Right lobe of liver (tissue), 4 donors: ENCODE measurements around the gene BRD1.

Source experiments
- POLR2A ChIP-seq: fragments of 450-650 bp; IDR thresholded peaks from one replicate; pipeline ENCODE4 v1.6.1; 2017; ENCODE audit warnings: antibody characterized with exemption, mild to moderate bottlenecking
- TF ChIP-seq, protein P1 (sequence below), 4 donors: fragments of 200-600 bp in 3 of 4; fragments of 450-650 bp in 1 of 4; IDR thresholded peaks; one replicate each; pipeline versions ENCODE4 v1.5.1 to v1.8.0; 2016 to 2022; ENCODE audit warnings: antibody characterized with exemption in 4 of 4, mild to moderate bottlenecking in 2 of 4
- donor health status: DM: no; HTN: no; CAD: no.
- donor health status: DM: no; HTN: no; CAD: no.
- donor health status: DM: no; HTN: yes; CAD: no.

DNA sequence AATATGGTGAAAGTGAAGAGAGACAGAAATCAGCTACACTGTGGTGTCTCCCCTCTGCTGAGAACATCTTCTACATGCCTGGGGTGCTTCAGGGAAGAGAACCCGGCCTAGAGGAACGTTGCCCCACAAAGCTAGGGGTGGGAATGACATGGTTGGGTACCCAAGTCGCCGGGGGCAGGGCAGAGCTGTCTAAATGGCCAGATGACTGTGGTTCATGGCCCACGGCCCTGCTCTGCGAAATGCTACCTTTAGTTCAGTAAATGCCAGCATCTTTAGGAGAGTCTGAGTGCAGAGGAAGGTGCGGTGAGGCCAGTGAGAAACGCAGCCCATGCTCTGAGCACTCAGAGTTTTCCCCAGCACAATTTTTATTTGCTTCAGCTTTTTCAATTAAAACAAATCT, 12.8 kb downstream of the BRD1 start:
- TF ChIP-seq, protein P1, sequence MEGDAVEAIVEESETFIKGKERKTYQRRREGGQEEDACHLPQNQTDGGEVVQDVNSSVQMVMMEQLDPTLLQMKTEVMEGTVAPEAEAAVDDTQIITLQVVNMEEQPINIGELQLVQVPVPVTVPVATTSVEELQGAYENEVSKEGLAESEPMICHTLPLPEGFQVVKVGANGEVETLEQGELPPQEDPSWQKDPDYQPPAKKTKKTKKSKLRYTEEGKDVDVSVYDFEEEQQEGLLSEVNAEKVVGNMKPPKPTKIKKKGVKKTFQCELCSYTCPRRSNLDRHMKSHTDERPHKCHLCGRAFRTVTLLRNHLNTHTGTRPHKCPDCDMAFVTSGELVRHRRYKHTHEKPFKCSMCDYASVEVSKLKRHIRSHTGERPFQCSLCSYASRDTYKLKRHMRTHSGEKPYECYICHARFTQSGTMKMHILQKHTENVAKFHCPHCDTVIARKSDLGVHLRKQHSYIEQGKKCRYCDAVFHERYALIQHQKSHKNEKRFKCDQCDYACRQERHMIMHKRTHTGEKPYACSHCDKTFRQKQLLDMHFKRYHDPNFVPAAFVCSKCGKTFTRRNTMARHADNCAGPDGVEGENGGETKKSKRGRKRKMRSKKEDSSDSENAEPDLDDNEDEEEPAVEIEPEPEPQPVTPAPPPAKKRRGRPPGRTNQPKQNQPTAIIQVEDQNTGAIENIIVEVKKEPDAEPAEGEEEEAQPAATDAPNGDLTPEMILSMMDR (IDR thresholded peaks at IDR 0.05): no peak
- TF ChIP-seq POLR2A: no peak
